Middle frontal gyrus (tissue), 1 donor: ENCODE results near the gene PYDC1.
"Not testable (repeated sequence)": the region's sequence is repeated elsewhere in the genome, so short reads cannot be mapped to it uniquely, and the experiment has no call there.

Experiments
- DNase-seq: peaks from one replicate; pipeline ENCODE4 v3.0.0-alpha.2; 2015; ENCODE audit warnings: low spot score; ENCODE audit errors: extremely low spot score

Gene PYDC1

DNA sequence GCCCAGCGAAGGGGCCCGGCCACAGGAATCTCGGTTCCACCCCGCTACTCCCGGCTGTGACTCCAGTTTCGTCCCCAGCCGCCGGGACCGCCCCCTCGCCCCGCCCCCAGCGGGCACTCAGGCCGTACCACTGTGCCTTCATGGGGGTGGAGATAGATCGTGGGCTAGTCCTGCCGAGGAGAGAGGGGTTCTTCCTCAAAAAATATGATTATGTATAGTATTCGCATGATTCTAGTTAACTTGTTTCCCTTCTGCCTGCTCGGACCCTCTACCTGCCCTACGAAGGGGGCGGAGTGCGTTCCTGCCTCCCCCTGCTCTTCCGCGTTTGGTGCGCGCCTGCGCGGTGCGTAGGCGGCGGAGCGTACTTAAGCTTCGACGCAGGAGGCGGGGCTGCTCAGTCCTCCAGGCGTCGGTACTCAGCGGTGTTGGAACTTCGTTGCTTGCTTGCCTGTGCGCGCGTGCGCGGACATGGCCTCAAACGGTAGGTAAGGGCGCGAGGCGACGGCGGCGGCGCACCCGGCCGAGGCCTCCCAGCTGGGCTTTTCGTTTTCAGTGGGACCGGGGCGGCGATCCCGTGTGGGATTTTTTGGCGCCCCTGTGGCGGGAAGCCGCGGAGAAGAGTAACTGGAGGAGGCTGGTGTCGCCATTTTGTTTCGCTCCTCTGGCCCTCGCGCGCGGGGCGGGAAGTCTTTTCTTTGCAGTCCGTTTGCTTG is 37.0 kb downstream of the PYDC1 start, which contains the start of gene FUS:
Gene FUS (plus strand): TSS at position 393 of the 713 bp plus-strand sequence. CDS start 76 bp downstream, at position 469.
- DNase-seq = peak; percentile 90

DNA sequence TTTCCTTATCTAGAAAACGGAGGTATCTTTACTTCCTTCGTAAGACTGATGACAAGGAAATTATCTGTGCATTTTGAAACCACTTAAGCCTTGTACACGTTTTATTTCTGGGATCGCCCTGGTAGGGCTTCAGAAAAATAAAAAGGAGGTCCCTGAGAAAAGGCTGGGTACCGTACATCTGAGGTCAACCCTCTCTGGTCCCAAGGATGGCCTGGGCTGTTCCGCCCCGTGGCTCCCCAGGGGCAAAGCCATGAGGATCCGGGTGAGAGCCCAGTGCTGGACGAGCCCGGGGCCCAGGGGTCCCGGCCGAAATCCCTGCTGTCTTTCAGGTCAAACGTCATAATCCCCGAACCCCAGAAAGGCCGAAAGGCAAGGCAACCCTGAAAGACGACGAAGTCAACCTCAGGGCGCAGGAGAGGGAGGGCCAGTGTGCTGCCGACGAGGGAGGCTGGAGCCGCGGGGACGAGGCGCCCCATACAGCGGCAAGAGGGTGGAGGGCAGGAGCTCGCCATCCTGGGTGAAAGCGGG is 37.7 kb downstream of the PYDC1 start:
- DNase-seq = no peak

DNA sequence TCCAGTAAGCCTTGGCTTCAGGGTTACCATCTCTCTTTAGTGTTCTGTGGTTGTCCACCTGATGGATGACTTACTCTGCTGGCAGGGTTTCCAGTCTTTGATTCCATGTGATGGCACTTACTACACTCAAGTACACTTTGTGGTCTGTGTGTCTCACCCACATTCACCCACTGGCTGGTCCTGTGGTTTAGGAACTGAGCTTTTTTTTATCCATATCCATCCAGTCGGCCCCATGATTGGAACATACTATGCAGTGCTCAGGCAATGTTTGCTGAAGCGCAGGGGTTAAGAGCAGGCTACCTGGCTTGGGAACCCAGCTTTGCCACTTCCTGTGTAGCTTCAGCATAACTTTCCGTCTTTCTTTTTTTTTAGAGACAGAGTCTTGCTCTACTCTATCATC is 39.8 kb downstream of the PYDC1 start:
- no peak for DNase-seq

DNA sequence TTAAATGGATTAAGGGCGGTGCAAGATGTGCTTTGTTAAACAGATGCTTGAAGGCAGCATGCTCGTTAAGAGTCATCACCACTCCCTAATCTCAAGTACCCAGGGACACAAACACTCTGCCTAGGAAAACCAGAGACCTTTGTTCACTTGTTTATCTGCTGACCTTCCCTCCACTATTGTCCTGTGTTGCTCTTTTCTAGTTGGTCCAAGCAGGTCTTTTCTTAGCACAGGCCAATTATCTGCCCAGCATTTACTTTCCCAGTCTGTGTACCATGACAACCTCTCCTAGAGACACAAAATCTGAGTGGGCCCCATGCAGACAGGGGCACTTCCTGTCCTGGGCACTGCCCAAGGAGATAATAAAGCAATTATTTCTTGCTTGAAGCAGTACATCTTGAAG is 46.9 kb downstream of the PYDC1 start:
- not testable (repeated sequence) for DNase-seq

- no peak for DNase-seq
Measured at GRCh38 chr16:31168848-31169247, 48.1 kb downstream of the PYDC1 start.

DNA sequence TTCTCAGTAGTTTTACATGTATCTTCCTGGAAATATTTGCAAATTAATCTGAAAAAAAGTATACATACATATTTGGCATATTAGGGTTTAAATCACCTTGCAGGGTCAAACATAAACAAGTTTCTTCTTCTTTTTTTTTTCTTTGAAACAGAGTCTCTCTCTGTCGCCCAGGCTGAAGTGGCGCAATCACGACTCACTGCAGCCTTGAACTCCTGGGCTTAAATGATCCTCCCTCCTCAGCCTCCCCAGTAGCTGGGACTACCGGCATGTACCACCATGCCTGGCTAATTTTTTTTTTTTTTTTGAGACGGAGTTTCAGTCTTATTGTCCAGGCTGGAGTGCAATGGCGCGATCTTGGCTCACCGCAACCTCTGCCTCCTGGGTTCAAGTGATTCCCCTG is 49.6 kb downstream of the PYDC1 start:
- no peak for DNase-seq
